Measurements from ENCODE around the gene STARD3NL.

GRCh38 chr7:38217672-38218071 lies 39.6 kb downstream of the STARD3NL start:
- TF ChIP-seq CTCF (IDR thresholded peaks at IDR 0.05) (no peak), ZFX (IDR thresholded peaks at IDR 0.05; ENCODE audit: borderline replicate concordance) (no peak)

Measured in 22Rv1 (cell line).